ENCODE measurements around the gene TMBIM4.

Gene TMBIM4

GRCh38 chr12:66131067-66131688 is 38.6 kb downstream of the TMBIM4 start:
- peak overlapping the region; percentile 87 to 94 (median 93) for H3K27ac ChIP-seq
- peaks cover 0 to 21% (median 10%) of the 10 kb centered on the region in 11 experiments; a peak in 9 of 22 replicates for H4K20me1 ChIP-seq
- peaks cover 0 to 16% (median 8%) of the 10 kb centered on the region in 11 experiments; a peak in 17 of 22 replicates for H3K9me3 ChIP-seq (replicated peaks in 1 of 11)
- H3K4me2 ChIP-seq, result peak overlapping the region; percentile 72 to 99 (median 89)
- H3K4me3 ChIP-seq, result peak overlapping the region; percentile 76 to 94 (median 88)
- peak overlapping the region; percentile 81 to 94 (median 91) for H3K9ac ChIP-seq
- H3K4me1 ChIP-seq, result peaks cover 28 to 49% (median 37%) of the 10 kb centered on the region in 10 experiments
- H3K27me3 ChIP-seq, result no peaks in the 10 kb centered on the region
- TF ChIP-seq Cebpa-rat (IDR thresholded peaks at IDR 0.05), result no peak
- peaks cover 27 to 45% (median 38%) of the 10 kb centered on the region in 11 experiments for H3K36me3 ChIP-seq

GRCh38 chr12:66130267-66131066 is 39.3 kb downstream of the TMBIM4 start, which contains the start of gene LLPH:
TSS of gene LLPH (minus strand) at chr12:66130750. CDS start at chr12:66129106, 1,644 bp downstream.
- peak within 1 kb of the TSS; percentile 81 to 94 (median 91) for H3K9ac ChIP-seq
- H3K4me3 ChIP-seq, result peak within 1 kb of the TSS; percentile 76 to 94 (median 88)
- H4K20me1 ChIP-seq, result peaks cover 0 to 28% (median 12%) of the 10 kb centered on the region in 11 experiments; a peak in 12 of 22 replicates
- TF ChIP-seq Cebpa-rat (IDR thresholded peaks at IDR 0.05), result no peak
- H3K4me2 ChIP-seq, result peak within 1 kb of the TSS; percentile 72 to 99 (median 91)
- peaks cover 28 to 49% (median 37%) of the 10 kb centered on the region in 10 experiments for H3K4me1 ChIP-seq
- peaks cover 32 to 48% (median 43%) of the 10 kb centered on the region in 11 experiments for H3K36me3 ChIP-seq
- H3K27me3 ChIP-seq, result no peaks in the 10 kb centered on the region
- H3K9me3 ChIP-seq (replicated peaks in 1 of 11), result peaks cover 0 to 13% (median 5%) of the 10 kb centered on the region in 11 experiments; a peak in 7 of 22 replicates
- peak within 1 kb of the TSS; percentile 87 to 94 (median 93) for H3K27ac ChIP-seq

DNA sequence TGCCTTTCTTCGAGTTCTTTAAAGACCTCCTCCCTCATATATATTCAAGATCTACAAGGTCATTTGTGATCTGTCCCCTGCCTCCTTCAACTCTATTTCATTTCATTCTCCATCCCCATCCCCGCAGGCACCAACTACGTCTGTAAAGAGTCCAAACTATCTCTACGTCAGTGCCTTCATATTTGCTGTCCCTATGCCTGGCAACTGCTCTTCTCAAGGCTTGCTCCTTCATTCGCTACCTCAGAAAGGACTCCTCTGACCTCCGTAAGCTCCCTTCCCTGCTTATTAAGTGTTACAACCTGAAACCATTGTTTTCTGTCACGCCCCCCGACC is 39.9 kb downstream of the TMBIM4 start:
- Histone ChIP-seq H4K20me1 (peaks cover under 1 to 34% (median 17%) of the 10 kb centered on the region in 11 experiments; a peak in 15 of 22 replicates), H3K4me2 (peak overlapping the region; percentile 72 to 99 (median 90)), H3K27ac (peak overlapping the region; percentile 87 to 94 (median 93)), H3K27me3 (no peaks in the 10 kb centered on the region), H3K36me3 (peaks cover 38 to 54% (median 48%) of the 10 kb centered on the region in 11 experiments), H3K4me3 (peak overlapping the region; percentile 76 to 94 (median 88)), H3K9me3 (replicated peaks in 1 of 11) (peaks cover 0 to 11% (median 5%) of the 10 kb centered on the region in 11 experiments; a peak in 7 of 22 replicates), H3K4me1 (peaks cover 28 to 49% (median 37%) of the 10 kb centered on the region in 10 experiments), H3K9ac (peak overlapping the region; percentile 81 to 94 (median 91))
- no peak for TF ChIP-seq Cebpa-rat (IDR thresholded peaks at IDR 0.05)

- Histone ChIP-seq H3K36me3 (peaks cover 60 to 68% (median 65%) of the 10 kb centered on the region in 11 experiments), H3K9me3 (replicated peaks in 1 of 11) (peaks cover 0 to under 1% (median 0%) of the 10 kb centered on the region in 11 experiments; a peak in 1 of 22 replicates), H3K4me3 (no peak overlapping the region; a peak in 1 of 20 replicates), H3K27ac (no peak overlapping the region), H3K4me1 (peaks cover 25 to 44% (median 33%) of the 10 kb centered on the region in 10 experiments), H3K27me3 (no peaks in the 10 kb centered on the region), H4K20me1 (peaks cover 9 to 47% (median 28%) of the 10 kb centered on the region in 11 experiments; a peak in 16 of 22 replicates), H3K4me2 (peak overlapping the region in 5 of 11 experiments; percentile 21 to 96 (median 86); a peak in 5 of 22 replicates), H3K9ac (0 out of 22 replicates have a peak overlapping the region, but pooled peaks of 1 of the 11 experiments have one; percentile 3)
- no peak for TF ChIP-seq Cebpa-rat (IDR thresholded peaks at IDR 0.05)
Measured at GRCh38 chr12:66127650-66128049, 42.1 kb downstream of the TMBIM4 start.

DNA sequence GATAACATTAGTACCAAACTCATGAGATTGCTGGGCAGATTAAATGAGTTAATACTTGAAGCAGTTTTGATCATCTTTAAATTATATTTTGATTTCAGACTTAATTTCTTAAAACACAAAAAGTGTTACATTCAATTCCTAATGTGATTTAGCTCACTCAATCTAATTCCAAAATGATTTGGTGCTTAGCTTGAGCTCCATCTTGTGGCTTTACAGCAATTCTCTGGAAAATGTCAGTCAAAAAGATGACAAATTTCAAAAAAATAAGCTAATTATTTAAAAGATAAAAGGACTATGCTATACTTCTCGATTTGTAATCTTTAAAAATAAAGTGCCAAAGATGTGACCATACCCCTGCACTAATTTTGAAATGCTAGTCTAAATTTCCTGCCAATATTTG is 49.3 kb downstream of the TMBIM4 start:
- H3K4me2 ChIP-seq, result peak overlapping the region in 6 of 11 experiments; percentile 41 to 79 (median 48); a peak in 9 of 22 replicates
- no peaks in the 10 kb centered on the region for H3K27me3 ChIP-seq
- no peak overlapping the region for H3K9ac ChIP-seq
- peak overlapping the region in 2 of 11 experiments; percentile 55 to 68; a peak in 3 of 22 replicates for H3K27ac ChIP-seq
- H3K4me1 ChIP-seq, result peaks cover 0 to 22% (median 13%) of the 10 kb centered on the region in 10 experiments; a peak in 16 of 20 replicates
- H4K20me1 ChIP-seq, result peaks cover 4 to 19% (median 15%) of the 10 kb centered on the region in 11 experiments; a peak in 15 of 22 replicates
- peaks cover 56 to 77% (median 65%) of the 10 kb centered on the region in 11 experiments for H3K36me3 ChIP-seq
- no peak overlapping the region for H3K4me3 ChIP-seq
- no peak for TF ChIP-seq Cebpa-rat (IDR thresholded peaks at IDR 0.05)
- H3K9me3 ChIP-seq (replicated peaks in 1 of 11), result no peaks in the 10 kb centered on the region

- TF ChIP-seq Cebpa-rat (IDR thresholded peaks at IDR 0.05), result no peak
- Histone ChIP-seq H3K4me2 (peak overlapping the region in 6 of 11 experiments; percentile 41 to 79 (median 48); a peak in 10 of 22 replicates), H3K9me3 (replicated peaks in 1 of 11) (no peaks in the 10 kb centered on the region)
Measured at GRCh38 chr12:66119870-66120241, 49.9 kb downstream of the TMBIM4 start.

DNA sequence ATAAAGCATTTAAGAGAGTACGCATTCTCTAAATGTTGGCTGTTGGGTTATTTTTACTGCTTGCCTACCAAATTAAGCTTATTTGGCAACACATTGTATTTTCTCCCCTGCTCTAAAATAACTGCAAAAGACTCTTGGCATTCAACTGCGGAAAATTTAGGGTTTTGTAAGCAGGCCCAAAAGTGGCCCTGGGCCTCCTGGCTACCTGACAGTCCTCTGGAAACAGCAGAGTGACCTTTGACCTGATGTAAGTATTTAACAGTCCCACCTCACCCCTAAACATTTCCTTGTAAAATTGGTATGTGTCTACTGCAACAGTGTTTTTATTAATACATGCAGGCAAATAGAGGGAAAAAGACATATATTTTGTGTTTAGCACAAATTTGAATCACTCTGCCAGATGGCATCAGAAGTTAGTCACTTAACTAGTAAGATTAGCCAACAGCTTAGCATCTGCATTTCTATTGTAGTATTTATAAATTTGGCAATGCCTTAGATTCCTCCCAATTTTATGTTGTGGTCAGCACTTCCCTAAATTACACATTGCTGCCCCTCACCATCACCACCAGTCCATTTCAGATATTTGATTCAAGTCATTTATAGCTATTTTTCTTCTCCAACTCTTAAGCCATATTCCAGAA is 50.4 kb downstream of the TMBIM4 start:
- no peak overlapping the region for H3K9ac ChIP-seq
- H3K4me3 ChIP-seq, result no peak overlapping the region
- H3K4me1 ChIP-seq, result peaks cover 0 to 22% (median 13%) of the 10 kb centered on the region in 10 experiments; a peak in 16 of 20 replicates
- peak overlapping the region in 6 of 11 experiments; percentile 10 to 79 (median 48); a peak in 9 of 22 replicates for H3K4me2 ChIP-seq
- peaks cover 44 to 66% (median 54%) of the 10 kb centered on the region in 11 experiments for H3K36me3 ChIP-seq
- no peaks in the 10 kb centered on the region for H3K27me3 ChIP-seq
- no peaks in the 10 kb centered on the region for H3K9me3 ChIP-seq (replicated peaks in 1 of 11)
- peak overlapping the region in 6 of 11 experiments; percentile 9 to 68 (median 50); a peak in 8 of 22 replicates for H3K27ac ChIP-seq
- peaks cover 0 to 12% (median 4%) of the 10 kb centered on the region in 11 experiments; a peak in 12 of 22 replicates for H4K20me1 ChIP-seq
- TF ChIP-seq Cebpa-rat (IDR thresholded peaks at IDR 0.05), result no peak

More at GRCh38 chr12:66119870-66120241, 49.9 kb downstream of the TMBIM4 start:
- H3K36me3 ChIP-seq, result peaks cover 49 to 71% (median 59%) of the 10 kb centered on the region in 11 experiments
- H3K4me1 ChIP-seq, result peaks cover 0 to 22% (median 13%) of the 10 kb centered on the region in 10 experiments; a peak in 16 of 20 replicates
- peak overlapping the region in 3 of 11 experiments; percentile 18 to 68 (median 55); a peak in 4 of 22 replicates for H3K27ac ChIP-seq
- H3K27me3 ChIP-seq, result no peaks in the 10 kb centered on the region
- peaks cover 4 to 17% (median 9%) of the 10 kb centered on the region in 11 experiments; a peak in 13 of 22 replicates for H4K20me1 ChIP-seq
- no peak overlapping the region for H3K4me3 ChIP-seq
- no peak overlapping the region for H3K9ac ChIP-seq
